Epithelial cell of esophagus (primary cell): Measurements from ENCODE around the gene TAB3.

Experiments
- DNase-seq: peaks from one replicate; pipeline ENCODE4 v3.0.0; 2010; ENCODE audit warnings: low read depth
- H3K4me3 ChIP-seq: 2 replicates; pipeline ENCODE4 v1.5.1; 2011; ENCODE audit warnings: mild to moderate bottlenecking, low read length, control low read depth
- TF ChIP-seq, protein P1 (sequence below): IDR thresholded peaks from 2 replicates; pipeline ENCODE4 v1.5.1; 2011; ENCODE audit warnings: low read depth, mild to moderate bottlenecking, low read length, control low read depth, inconsistent platforms; ENCODE audit not compliant: insufficient read depth; ENCODE audit errors: missing control alignments

TAB3 gene

DNA sequence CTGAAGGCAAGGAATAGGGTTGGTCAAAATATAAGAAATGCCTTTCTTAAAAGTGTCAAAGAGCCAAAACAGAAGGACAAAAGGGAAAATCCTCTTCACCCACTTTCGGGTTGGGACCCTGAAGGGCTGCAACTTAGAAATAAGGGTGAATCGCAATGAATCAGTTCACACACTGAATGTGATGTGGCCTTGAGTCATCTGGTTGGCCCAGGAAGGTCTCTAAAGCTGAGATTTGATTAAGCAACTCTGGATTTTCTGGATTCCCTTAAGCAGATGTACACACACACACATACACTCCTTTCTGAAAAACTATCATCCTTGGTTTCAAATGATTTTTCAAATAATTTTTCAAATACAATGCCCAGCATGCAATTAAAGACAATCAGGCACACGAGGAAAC lies 13.1 kb downstream of the TAB3 start:
- DNase-seq, result peak; percentile 88
- TF ChIP-seq, protein P1, sequence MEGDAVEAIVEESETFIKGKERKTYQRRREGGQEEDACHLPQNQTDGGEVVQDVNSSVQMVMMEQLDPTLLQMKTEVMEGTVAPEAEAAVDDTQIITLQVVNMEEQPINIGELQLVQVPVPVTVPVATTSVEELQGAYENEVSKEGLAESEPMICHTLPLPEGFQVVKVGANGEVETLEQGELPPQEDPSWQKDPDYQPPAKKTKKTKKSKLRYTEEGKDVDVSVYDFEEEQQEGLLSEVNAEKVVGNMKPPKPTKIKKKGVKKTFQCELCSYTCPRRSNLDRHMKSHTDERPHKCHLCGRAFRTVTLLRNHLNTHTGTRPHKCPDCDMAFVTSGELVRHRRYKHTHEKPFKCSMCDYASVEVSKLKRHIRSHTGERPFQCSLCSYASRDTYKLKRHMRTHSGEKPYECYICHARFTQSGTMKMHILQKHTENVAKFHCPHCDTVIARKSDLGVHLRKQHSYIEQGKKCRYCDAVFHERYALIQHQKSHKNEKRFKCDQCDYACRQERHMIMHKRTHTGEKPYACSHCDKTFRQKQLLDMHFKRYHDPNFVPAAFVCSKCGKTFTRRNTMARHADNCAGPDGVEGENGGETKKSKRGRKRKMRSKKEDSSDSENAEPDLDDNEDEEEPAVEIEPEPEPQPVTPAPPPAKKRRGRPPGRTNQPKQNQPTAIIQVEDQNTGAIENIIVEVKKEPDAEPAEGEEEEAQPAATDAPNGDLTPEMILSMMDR, result no peak

DNA sequence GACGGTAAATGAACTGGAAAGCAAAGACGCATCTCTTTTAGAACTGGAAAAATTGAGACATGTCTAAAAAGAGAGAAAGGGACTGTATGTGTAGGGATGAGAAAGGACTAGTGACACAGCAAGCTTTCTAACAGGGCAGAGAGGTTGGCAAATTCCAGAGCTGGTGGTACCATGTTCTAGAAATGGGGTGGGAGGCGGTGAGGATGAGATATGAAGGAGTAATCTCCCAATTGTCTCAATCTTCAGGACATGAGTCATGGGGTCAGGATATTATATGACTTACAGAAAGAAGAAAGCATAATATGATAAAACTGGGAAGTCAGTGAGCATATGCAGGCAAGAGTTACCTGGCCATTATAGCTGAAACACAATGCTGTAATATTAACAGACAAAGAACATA lies 14.2 kb downstream of the TAB3 start:
- TF ChIP-seq, protein P1, result no peak
- no peak overlapping the region for H3K4me3 ChIP-seq
- DNase-seq, result peak; percentile 39

More for the DNA sequence above, 13.1 kb downstream of the TAB3 start:
- no peak overlapping the region for H3K4me3 ChIP-seq

DNA sequence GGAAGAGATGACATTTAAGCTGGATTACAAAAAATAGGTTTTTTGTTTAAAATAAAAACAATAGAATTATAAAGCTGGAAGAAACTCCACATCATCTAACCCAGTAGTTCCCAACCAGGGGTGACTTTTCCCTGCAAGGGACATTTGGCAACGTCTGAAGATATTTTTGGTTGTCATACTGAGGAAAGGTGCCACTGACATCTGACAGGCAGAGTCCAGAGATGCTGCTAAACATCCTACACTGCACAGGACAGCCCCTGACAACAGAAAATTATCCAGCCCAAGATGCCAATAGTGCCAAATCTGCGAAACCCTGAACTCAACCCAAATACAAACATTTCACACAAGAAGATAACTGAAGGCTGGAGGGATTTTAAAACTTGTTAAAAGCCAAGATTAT lies 18.5 kb downstream of the TAB3 start:
- no peak for DNase-seq
- H3K4me3 ChIP-seq, result no peak overlapping the region
- TF ChIP-seq, protein P1, result no peak

DNA sequence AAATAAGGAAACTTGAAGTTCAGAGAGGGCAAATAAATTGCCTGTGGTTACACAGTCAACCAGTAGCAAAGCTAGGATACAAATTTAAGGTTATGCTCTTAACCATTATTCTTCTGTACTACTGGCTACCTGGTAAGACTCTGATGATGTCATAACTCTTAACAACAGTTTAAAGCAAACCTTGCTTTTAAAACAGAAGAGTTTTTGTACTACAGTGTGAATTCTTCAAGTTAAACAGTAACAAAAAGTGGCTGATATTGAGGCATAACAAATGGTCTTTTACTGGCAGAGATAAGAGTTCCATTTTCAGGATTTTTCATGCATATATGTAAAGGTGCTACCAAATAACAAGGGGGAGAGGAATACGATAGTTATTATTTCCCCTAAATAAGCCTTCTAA lies 23.4 kb downstream of the TAB3 start:
- H3K4me3 ChIP-seq, result no peak overlapping the region
- TF ChIP-seq, protein P1, result no peak
- no peak for DNase-seq

DNA sequence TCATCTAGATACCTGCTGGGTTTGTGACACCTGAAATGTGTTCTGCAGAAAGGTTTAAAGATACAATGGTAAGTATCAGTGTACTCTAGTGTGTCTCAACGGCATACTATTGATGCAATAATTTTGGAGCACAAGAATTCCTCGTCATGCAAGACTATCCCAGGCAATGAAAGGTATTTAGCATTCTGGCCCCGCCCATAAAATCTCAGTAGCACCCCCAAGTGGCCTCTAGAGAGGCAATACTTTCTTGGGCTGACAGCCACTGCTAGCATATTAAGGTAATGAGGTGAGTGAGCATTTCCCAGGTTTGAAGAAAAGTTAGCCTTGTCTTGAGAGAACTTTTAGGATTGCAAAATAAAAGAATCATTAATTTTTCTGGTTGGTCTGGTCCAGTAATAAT lies 24.0 kb downstream of the TAB3 start:
- TF ChIP-seq, protein P1, result peak; percentile 43
- H3K4me3 ChIP-seq, result no peak overlapping the region
- peak; percentile 48 for DNase-seq

DNA sequence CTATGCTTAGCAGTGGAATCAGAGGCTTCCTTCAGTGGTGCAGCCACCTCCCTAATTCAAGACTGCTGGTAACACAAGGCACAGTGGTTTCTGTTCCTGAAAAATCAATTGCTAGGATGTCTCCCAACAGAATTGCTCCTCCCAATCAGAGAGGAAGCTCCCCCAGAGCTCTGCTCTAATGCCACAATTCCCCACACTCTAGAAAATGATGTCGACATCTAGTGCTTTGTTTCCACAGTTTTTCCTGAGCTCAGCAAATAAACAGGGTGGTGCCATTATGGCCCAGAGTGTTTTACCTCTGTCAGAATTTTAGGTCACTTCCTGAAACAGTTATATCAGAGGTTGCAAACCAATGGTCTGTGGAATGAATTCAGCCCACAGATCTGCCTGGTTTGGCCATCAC lies 24.7 kb downstream of the TAB3 start:
- TF ChIP-seq, protein P1, result no peak
- DNase-seq, result no peak
- no peak overlapping the region for H3K4me3 ChIP-seq

DNA sequence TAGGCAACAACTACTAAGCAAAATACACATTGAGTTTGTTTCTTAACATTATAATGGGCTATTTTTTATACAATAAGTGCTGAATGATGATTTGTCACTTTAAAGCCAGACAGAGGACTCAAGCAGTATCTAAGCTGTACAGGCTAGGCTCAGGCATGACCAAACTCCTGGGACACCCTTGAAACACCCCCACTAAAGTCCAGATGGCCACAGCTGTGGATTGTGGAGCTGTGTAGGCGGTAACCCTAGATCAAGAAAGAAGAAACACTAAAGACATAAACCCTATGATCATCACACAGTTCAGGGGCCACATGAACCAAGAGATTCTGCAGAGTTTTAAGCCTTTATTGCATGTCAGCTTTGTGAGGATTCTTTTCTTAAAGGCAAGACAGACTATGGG lies 25.1 kb downstream of the TAB3 start:
- no peak overlapping the region for H3K4me3 ChIP-seq
- TF ChIP-seq, protein P1, result no peak
- no peak for DNase-seq
